Colonic mucosa (tissue), 4 donors: ENCODE results near the gene GRK3. TPM values are rescaled to one million over a fixed set of nuclear protein-coding genes. Genes with fewer than 3 reads are reported as not detected.

Source experiments
- DNase-seq: peaks from one replicate; pipeline ENCODE4 v3.0.0-alpha.2; 2020
- H3K27ac ChIP-seq: fragments of 200-600 bp; one replicate; pipeline ENCODE4 v1.8.0; 2021
- H3K27me3 ChIP-seq: fragments of 200-600 bp; one replicate; pipeline ENCODE4 v1.8.0; 2021
- H3K36me3 ChIP-seq: fragments of 200-600 bp; one replicate; pipeline ENCODE4 v1.8.0; 2021
- H3K4me1 ChIP-seq: fragments of 200-600 bp; one replicate; pipeline ENCODE4 v1.8.0; 2021; ENCODE audit warnings: mild to moderate bottlenecking
- H3K4me3 ChIP-seq: fragments of 200-600 bp; one replicate; pipeline ENCODE4 v1.8.0; 2021
- H3K9ac ChIP-seq, 2 donors: one replicate each; pipeline ENCODE4 v1.7.0; 2013; ENCODE audit warnings: control low read depth in 2 of 2, low read depth in 2 of 2, low read length in 2 of 2
- H3K9me3 ChIP-seq: fragments of 200-600 bp; one replicate; pipeline ENCODE4 v1.8.0; 2021
- intact Hi-C: fragments of 100-400 bp; cut with DNase I; formaldehyde crosslinking; loops from one replicate; pipeline ENCODE4 v1.14.1; 2022
- total RNA-seq, 2 donors: library from RNA; stranded (reverse); fragmentation: NEBNext Ultra II Directional in 1 of 2; extraction: Animal tissue kit (Norgen Biotek cat#: 25700) in 1 of 2; gene quantifications; one replicate each; pipeline ENCODE4 v1.2.1, GENCODE V29; 2021
- TF ChIP-seq, protein P1 (sequence below): fragments of 200-600 bp; IDR thresholded peaks from one replicate; pipeline ENCODE4 v1.8.0; 2022; ENCODE audit warnings: antibody characterized with exemption, mild to moderate bottlenecking
- donor health status: healthy.
- donor health status: DM: no; HTN: no; CAD: no.
- donor health status: DM: no; HTN: no; CAD: no.

Gene GRK3
- total RNA-seq, 2 donors from 2014 or later, result 2.9 to 5.3 TPM

GRCh38 chr22:25680956-25681355, 116.5 kb downstream of the GRK3 start:
- no peak for DNase-seq
- Histone ChIP-seq H3K4me1 (no peaks in the 10 kb centered on the region), H3K9ac (no peak overlapping the region), H3K27ac (no peak overlapping the region), H3K36me3 (no peaks in the 10 kb centered on the region), H3K4me3 (no peak overlapping the region), H3K9me3 (no peaks in the 10 kb centered on the region), H3K27me3 (no peaks in the 10 kb centered on the region)
- intact Hi-C loops, result no loop called here
- TF ChIP-seq, protein P1, sequence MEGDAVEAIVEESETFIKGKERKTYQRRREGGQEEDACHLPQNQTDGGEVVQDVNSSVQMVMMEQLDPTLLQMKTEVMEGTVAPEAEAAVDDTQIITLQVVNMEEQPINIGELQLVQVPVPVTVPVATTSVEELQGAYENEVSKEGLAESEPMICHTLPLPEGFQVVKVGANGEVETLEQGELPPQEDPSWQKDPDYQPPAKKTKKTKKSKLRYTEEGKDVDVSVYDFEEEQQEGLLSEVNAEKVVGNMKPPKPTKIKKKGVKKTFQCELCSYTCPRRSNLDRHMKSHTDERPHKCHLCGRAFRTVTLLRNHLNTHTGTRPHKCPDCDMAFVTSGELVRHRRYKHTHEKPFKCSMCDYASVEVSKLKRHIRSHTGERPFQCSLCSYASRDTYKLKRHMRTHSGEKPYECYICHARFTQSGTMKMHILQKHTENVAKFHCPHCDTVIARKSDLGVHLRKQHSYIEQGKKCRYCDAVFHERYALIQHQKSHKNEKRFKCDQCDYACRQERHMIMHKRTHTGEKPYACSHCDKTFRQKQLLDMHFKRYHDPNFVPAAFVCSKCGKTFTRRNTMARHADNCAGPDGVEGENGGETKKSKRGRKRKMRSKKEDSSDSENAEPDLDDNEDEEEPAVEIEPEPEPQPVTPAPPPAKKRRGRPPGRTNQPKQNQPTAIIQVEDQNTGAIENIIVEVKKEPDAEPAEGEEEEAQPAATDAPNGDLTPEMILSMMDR, result no peak

- intact Hi-C loops, result no loop called here
- Histone ChIP-seq H3K27me3 (no peaks in the 10 kb centered on the region), H3K9ac (no peak overlapping the region), H3K27ac (no peak overlapping the region), H3K9me3 (no peaks in the 10 kb centered on the region), H3K4me3 (no peak overlapping the region), H3K36me3 (no peaks in the 10 kb centered on the region), H3K4me1 (no peaks in the 10 kb centered on the region)
- DNase-seq, result no peak
- TF ChIP-seq, protein P1, result no peak
Observed at GRCh38 chr22:25682109-25682508, 117.6 kb downstream of the GRK3 start.

DNA sequence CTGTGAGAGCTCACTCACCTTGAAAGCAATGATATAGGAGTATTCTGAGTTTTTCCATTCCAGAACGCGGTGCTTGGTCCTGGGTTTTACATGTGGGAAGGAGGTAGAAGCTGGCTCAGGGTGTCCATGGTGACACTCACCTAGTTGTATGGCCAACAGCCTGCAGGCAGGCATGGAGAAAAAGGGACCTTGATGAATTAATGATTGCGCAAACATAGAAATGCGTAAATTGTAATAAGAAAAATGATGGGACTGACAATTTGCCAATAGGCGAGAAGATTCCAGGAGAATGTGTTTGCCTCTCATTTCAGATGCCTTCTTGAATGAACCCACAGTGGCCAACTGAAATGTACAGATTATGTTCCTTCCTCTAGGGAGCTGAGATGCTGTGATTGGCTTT, 124.2 kb downstream of the GRK3 start:
- Histone ChIP-seq H3K9ac (no peak overlapping the region), H3K4me3 (no peak overlapping the region), H3K9me3 (no peaks in the 10 kb centered on the region), H3K36me3 (no peaks in the 10 kb centered on the region), H3K27me3 (no peaks in the 10 kb centered on the region), H3K4me1 (no peaks in the 10 kb centered on the region), H3K27ac (no peak overlapping the region)
- TF ChIP-seq, protein P1, result no peak
- no peak for DNase-seq
- intact Hi-C loops, result no loop called here

GRCh38 chr22:25689631-25690030, 125.2 kb downstream of the GRK3 start:
- Histone ChIP-seq H3K36me3 (no peaks in the 10 kb centered on the region), H3K27me3 (no peaks in the 10 kb centered on the region), H3K27ac (no peak overlapping the region), H3K9ac (no peak overlapping the region), H3K4me3 (no peak overlapping the region), H3K4me1 (no peaks in the 10 kb centered on the region), H3K9me3 (no peaks in the 10 kb centered on the region)
- intact Hi-C loops, result no loop called here
- TF ChIP-seq, protein P1, result no peak
- no peak for DNase-seq

DNA sequence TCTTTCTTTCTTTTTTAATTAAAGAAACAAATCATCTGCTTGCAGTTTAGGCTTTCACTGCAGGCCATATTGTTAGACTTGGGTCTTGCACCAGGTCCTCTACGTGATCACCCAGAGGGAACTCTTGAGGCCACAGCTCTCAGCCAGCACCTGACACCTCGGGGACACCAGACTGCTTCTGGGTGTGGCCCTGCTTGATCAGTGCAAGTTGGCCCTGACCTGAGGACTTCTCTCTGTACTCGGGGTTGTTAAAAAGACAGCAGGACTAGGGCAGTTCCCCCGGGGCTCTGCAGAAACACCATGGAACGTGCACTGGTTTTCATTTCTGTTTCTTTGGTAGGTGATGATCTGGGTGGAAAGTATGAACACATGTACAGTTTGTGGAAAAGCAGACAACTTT, 126.3 kb downstream of the GRK3 start:
- no peak for DNase-seq
- TF ChIP-seq, protein P1, result no peak
- Histone ChIP-seq H3K4me1 (no peaks in the 10 kb centered on the region), H3K27me3 (no peaks in the 10 kb centered on the region), H3K9ac (no peak overlapping the region), H3K36me3 (no peaks in the 10 kb centered on the region), H3K4me3 (no peak overlapping the region), H3K9me3 (no peaks in the 10 kb centered on the region), H3K27ac (no peak overlapping the region)
- intact Hi-C loops, result no loop called here
